ENCODE results near the gene CDH23. TPM values are rescaled to one million over a fixed set of nuclear protein-coding genes. Genes with fewer than 3 reads are reported as not detected.

The CDH23 gene
- total and polyA plus RNA-seq, 2 of the 8 experiments (the other 6 are each of a cell fraction or from before 2014, with no cell fraction given), result 1.9 to 4.9 TPM

- TF ChIP-seq, protein P1, sequence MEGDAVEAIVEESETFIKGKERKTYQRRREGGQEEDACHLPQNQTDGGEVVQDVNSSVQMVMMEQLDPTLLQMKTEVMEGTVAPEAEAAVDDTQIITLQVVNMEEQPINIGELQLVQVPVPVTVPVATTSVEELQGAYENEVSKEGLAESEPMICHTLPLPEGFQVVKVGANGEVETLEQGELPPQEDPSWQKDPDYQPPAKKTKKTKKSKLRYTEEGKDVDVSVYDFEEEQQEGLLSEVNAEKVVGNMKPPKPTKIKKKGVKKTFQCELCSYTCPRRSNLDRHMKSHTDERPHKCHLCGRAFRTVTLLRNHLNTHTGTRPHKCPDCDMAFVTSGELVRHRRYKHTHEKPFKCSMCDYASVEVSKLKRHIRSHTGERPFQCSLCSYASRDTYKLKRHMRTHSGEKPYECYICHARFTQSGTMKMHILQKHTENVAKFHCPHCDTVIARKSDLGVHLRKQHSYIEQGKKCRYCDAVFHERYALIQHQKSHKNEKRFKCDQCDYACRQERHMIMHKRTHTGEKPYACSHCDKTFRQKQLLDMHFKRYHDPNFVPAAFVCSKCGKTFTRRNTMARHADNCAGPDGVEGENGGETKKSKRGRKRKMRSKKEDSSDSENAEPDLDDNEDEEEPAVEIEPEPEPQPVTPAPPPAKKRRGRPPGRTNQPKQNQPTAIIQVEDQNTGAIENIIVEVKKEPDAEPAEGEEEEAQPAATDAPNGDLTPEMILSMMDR (IDR thresholded peaks at IDR 0.05; ENCODE audit: control extremely low read depth in 1 of 3, insufficient read depth in 1 of 3, low read depth in 1 of 3, low read length in 3 of 3), result no peak
- no peak for TF ChIP-seq BACH1 (IDR thresholded peaks at IDR 0.05; ENCODE audit: low read length)
Observed at GRCh38 chr10:71863203-71863602, 466.5 kb downstream of the CDH23 start (continued).
